A549 (cell line): Measurements from ENCODE around the gene PIEZO2. TPM values are rescaled to one million over a fixed set of nuclear protein-coding genes. Genes with fewer than 3 reads are reported as not detected.

Source experiments
- ATAC-seq, 2 experiments: fragments of 200-7000 bp in 1 of 2; fragments of >200 bp in 1 of 2; cut with Nextera tagmentation in 1 of 2; cut with Tn5 transposase in 1 of 2; 3 replicates each; pipeline versions ENCODE4 v1.8.0 to v1.9.1; 2018 to 2020; ENCODE audit warnings: mild to moderate bottlenecking in 1 of 2, moderate library complexity in 1 of 2
- CTCF ChIA-PET: fragments of 300-600 bp; sonication (Branson Sonifier 250); formaldehyde crosslinking; extraction: SDS; loops from one replicate; lab custom pipeline; 2021; ENCODE audit warnings: antibody characterized with exemption, inconsistent platforms; lab: Yijun Ruan, JAX
- POLR2A ChIA-PET: fragments of 350-600 bp; formaldehyde crosslinking; extraction: SDS; loops from one replicate; lab custom pipeline; 2021; ENCODE audit warnings: antibody characterized with exemption, inconsistent platforms; lab: Yijun Ruan, JAX
- DNase-seq, 2 experiments: peaks; one replicate each; pipeline versions ENCODE4 v3.0.0 to v3.0.0-alpha.2; 2011 to 2016; ENCODE audit warnings: low read depth in 1 of 2, low spot score in 1 of 2
- FAIRE-seq: peaks from 2 replicates; lab custom pipeline; 2011; peaks lifted over from hg19 to GRCh38; lab: Jason Lieb, UNC
- H3K27ac ChIP-seq, 2 experiments: fragments of >200 bp; sonication (Bioruptor Twin); formaldehyde crosslinking; 3 replicates each; pipeline ENCODE4 v1.5.1; 2016 to 2017
- H3K4me1 ChIP-seq: fragments of >200 bp; sonication (Bioruptor Twin); formaldehyde crosslinking; 3 replicates; pipeline ENCODE4 v1.6.1; 2016
- H3K4me2 ChIP-seq: fragments of >200 bp; sonication (Bioruptor Twin); formaldehyde crosslinking; 3 replicates; pipeline ENCODE4 v1.6.1; 2016
- H3K4me3 ChIP-seq: fragments of >200 bp; sonication (Bioruptor Twin); formaldehyde crosslinking; 3 replicates; pipeline ENCODE4 v1.5.1; 2016
- H3K9me3 ChIP-seq: fragments of >200 bp; sonication (Bioruptor Twin); formaldehyde crosslinking; 3 replicates; pipeline ENCODE4 v1.6.1; 2016
- BHLHE40 ChIP-seq: IDR thresholded peaks from 2 replicates; pipeline ENCODE4 v1.6.1; 2012; ENCODE audit warnings: low read depth, low read length, inconsistent platforms
- CBX2 ChIP-seq: fragments of 200-600 bp; sonication (generic); IDR thresholded peaks from 2 replicates; pipeline ENCODE4 v1.6.1; 2016; ENCODE audit warnings: low read depth, mild to moderate bottlenecking, borderline replicate concordance
- CHD4 ChIP-seq: fragments of 200-600 bp; sonication (generic); IDR thresholded peaks from 2 replicates; pipeline ENCODE4 v1.6.1; 2016; ENCODE audit warnings: antibody characterized with exemption, mild to moderate bottlenecking, borderline replicate concordance
- ESRRA ChIP-seq: fragments of 150-350 bp; IDR thresholded peaks from 2 replicates; pipeline ENCODE4 v1.6.1; 2014; ENCODE audit warnings: mild to moderate bottlenecking, low read length, borderline replicate concordance
- FOXS1 ChIP-seq: fragments of 250-450 bp; sonication (Bioruptor Pico); IDR thresholded peaks from 2 replicates; pipeline ENCODE4 v1.5.0; 2020; ENCODE audit warnings: mild to moderate bottlenecking, moderate library complexity
- GATA3 ChIP-seq: IDR thresholded peaks from 2 replicates; pipeline ENCODE4 v1.6.1; 2012; ENCODE audit warnings: borderline replicate concordance
- HDAC2 ChIP-seq: fragments of 200-600 bp; sonication (generic); IDR thresholded peaks from 2 replicates; pipeline ENCODE4 v1.6.1; 2016
- HOXA7 ChIP-seq: fragments of 250-450 bp; sonication (Bioruptor Pico); IDR thresholded peaks from 2 replicates; pipeline ENCODE4 v1.5.0; 2020; ENCODE audit warnings: mild to moderate bottlenecking, moderate library complexity
- KDM1A ChIP-seq: fragments of 200-600 bp; sonication (generic); IDR thresholded peaks from 2 replicates; pipeline ENCODE4 v1.6.1; 2016; ENCODE audit warnings: low read depth, mild to moderate bottlenecking
- MAFK ChIP-seq: fragments of 450-650 bp; IDR thresholded peaks from 2 replicates; pipeline ENCODE4 v1.6.1; 2014; ENCODE audit not compliant: partially characterized antibody
- MAZ ChIP-seq: fragments of 150-350 bp; IDR thresholded peaks from 2 replicates; pipeline ENCODE4 v1.6.1; 2014; ENCODE audit warnings: antibody characterized with exemption, low read depth, low read length, borderline replicate concordance
- MYC ChIP-seq: IDR thresholded peaks from 2 replicates; pipeline ENCODE4 v1.6.1; 2012; ENCODE audit warnings: mild to moderate bottlenecking, inconsistent platforms, low read length, improper control_type of control experiment, borderline replicate concordance
- NR3C1 ChIP-seq: fragments of >200 bp; sonication (Bioruptor Twin); formaldehyde crosslinking; IDR thresholded peaks from 3 replicates; pipeline ENCODE4 v1.6.1; 2017
- POLR2AphosphoS2 ChIP-seq: conservative IDR thresholded peaks from 2 replicates; pipeline ENCODE4 v1.6.1; 2012; ENCODE audit warnings: low read length, improper control_type of control experiment, inconsistent platforms
- RAD21 ChIP-seq, 2 experiments: fragments of >200 bp in 1 of 2; sonication (Bioruptor Twin) in 1 of 2; formaldehyde crosslinking in 1 of 2; IDR thresholded peaks in 1 of 2; conservative IDR thresholded peaks in 1 of 2; 2 replicates in 1 of 2; 3 replicates in 1 of 2; pipeline ENCODE4 v1.6.1; 2012 to 2018; ENCODE audit warnings: inconsistent platforms in 1 of 2
- RARB ChIP-seq: fragments of 250-450 bp; sonication (Bioruptor Pico); IDR thresholded peaks from 2 replicates; pipeline ENCODE4 v1.8.0; 2021; ENCODE audit warnings: mild to moderate bottlenecking, moderate library complexity
- RFX5 ChIP-seq: fragments of 450-650 bp; IDR thresholded peaks from 2 replicates; pipeline ENCODE4 v1.7.1; 2014; ENCODE audit warnings: antibody characterized with exemption, mild to moderate bottlenecking, moderate library complexity
- WGBS: methylation state at CpG from one replicate; pipeline ENCODE4 v1.1.6; 2017; ENCODE audit errors: missing lambda C conversion rate; 5-methylcytosine and 5-hydroxymethylcytosine counted together
- polyA plus RNA-seq, 4 experiments: library from polyadenylated mRNA; depleted of rRNA in 3 of 4; stranded (reverse); fragments of >200 nt; fragmentation: RNase III in 1 of 4; extraction: RNeasy Plus Mini Kit Qiagen cat#74134 plus additional on column Dnase treatment in 1 of 4; gene quantifications; 2 replicates in 3 of 4; 3 replicates in 1 of 4; pipeline ENCODE4 v1.2.3, GENCODE V29; 2011 to 2017
- TF ChIP-seq, protein P1 (sequence below): fragments of 200-600 bp; sonication (generic); IDR thresholded peaks from 2 replicates; pipeline ENCODE4 v1.6.1; 2016; ENCODE audit warnings: antibody characterized with exemption, mild to moderate bottlenecking, moderate library complexity
- TF ChIP-seq, protein P2 (sequence below): IDR thresholded peaks from 2 replicates; pipeline ENCODE4 v1.6.1; 2012; ENCODE audit warnings: low read depth, borderline replicate concordance
- TF ChIP-seq, protein P3 (sequence below): fragments of 450-650 bp; IDR thresholded peaks from 2 replicates; pipeline ENCODE4 v1.6.1; 2014; ENCODE audit warnings: antibody characterized with exemption
- TF ChIP-seq, protein P4 (sequence below): fragments of 250-450 bp; sonication (Bioruptor Pico); IDR thresholded peaks from 2 replicates; pipeline ENCODE4 v1.5.0; 2020; ENCODE audit warnings: low read depth, mild to moderate bottlenecking, moderate library complexity
- TF ChIP-seq, protein P5 (sequence below): IDR thresholded peaks from 2 replicates; pipeline ENCODE4 v1.6.1; 2012
- TF ChIP-seq, protein P6 (sequence below): IDR thresholded peaks from 2 replicates; pipeline ENCODE4 v1.6.1; 2012

PIEZO2 gene
- polyA plus RNA-seq, 2 of the 4 experiments (the other 2 are of a cell fraction): 0.80 to 1.6 TPM

DNA sequence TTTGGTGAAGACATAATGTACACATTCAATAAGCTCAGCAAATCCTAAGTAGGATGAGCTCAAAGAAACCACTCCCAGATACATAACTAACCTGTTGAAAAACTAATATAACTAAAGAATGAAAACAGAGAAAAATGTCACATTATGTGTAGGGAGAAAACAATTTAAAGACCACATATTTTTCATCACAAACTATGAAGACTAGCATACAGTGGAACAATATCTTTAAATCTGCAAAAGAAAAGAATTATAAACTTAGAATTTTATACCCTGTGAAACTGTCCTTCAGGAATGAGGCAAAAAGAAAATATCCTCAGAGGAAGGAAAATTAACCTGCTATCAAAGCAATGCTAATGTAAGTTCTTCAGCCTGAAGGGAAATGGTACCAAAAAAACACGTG, 151.5 kb downstream of the PIEZO2 start (continued):
- TF ChIP-seq RFX5: no peak

DNA sequence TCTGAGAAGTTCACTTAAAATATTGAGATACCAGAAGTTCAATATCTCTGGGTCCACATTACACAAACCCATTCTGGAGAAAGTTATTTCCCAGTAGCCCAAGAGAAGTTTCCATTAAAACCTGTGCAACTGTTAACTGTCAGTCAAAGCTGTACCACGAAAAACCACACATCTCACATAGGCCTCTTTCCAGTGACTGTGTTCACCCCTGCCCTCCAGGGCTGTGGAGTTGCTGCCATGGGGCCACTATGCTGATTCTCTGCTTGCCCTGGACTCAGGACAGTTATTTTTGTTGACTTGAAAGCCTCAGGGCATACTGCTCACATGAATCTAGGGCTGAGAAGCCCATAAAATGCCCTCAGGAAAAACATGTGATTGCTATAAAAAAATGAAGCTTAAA, 153.8 kb downstream of the PIEZO2 start:
- H3K4me1 ChIP-seq: no peaks in the 10 kb centered on the region
- CTCF ChIA-PET: no interaction called here
- DNase-seq: no peak
- no peak overlapping the region for H3K27ac ChIP-seq
- 0% methylated on average over 1 of the region's 1 CpG for WGBS
- no peak overlapping the region for H3K4me2 ChIP-seq
- ATAC-seq: no peak
- TF ChIP-seq RAD21 (conservative IDR thresholded peaks at IDR 0.05 in 1 of 2, IDR thresholded peaks at IDR 0.05 in 1 of 2): no peak
- TF ChIP-seq, all 56 proteins: peak for 0
- no peak for FAIRE-seq
- POLR2A ChIA-PET: no interaction called here
- H3K9me3 ChIP-seq: 0 out of 3 replicates have a peak, but pooled peaks cover 4% of the 10 kb centered on the region
- no peak overlapping the region for H3K4me3 ChIP-seq

DNA sequence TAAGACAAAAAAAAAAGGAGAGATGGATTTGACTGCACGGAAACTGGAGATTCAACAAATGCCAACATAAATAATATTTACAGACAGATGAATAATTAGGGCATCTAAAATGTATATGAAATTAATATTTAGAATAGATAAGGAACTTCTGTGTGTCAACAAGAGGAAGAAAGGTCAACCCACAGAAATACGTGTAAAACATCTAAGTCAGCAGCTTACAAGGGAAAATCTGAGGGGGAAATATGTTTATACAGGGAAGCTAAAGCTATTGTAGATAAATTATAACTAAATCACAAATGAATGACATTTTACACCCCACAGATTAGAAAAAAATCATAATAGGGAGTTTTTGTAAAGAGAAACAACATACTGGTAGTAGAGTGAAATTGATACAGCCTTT, 159.9 kb downstream of the PIEZO2 start:
- H3K4me2 ChIP-seq: no peak overlapping the region
- ChIA-PET CTCF (no interaction called here), POLR2A (no interaction called here)

DNA sequence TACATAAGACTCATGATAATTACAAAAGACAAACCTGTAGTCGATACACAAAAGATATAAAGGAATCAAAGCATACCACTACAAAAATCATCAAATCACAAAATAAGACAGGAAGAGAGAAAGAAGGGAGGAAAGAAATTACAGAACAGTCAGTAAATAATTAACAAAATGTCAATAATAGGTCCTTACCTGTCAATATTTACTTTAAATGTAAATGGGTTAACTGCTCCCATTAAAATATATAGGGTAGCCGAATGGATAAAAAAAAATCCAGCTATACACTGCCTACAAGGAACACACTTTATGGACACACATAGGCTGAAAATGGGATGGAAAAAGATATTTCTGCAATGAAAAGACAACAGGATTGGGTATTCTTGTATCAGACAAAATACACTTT, 163.7 kb downstream of the PIEZO2 start:
- peaks cover 16% of the 10 kb centered on the region; the same call in 2 of the 3 replicates for H3K9me3 ChIP-seq
- DNase-seq (no peak), FAIRE-seq (no peak), ATAC-seq (no peak)
- no peak overlapping the region for H3K4me2 ChIP-seq
- H3K4me1 ChIP-seq: no peaks in the 10 kb centered on the region
- ChIA-PET POLR2A (no interaction called here), CTCF (no interaction called here)
- 3% methylated on average over 2 of the region's 2 CpGs for whole genome bisulfite sequencing
- H3K4me3 ChIP-seq: no peak overlapping the region
- H3K27ac ChIP-seq: no peak overlapping the region
- TF ChIP-seq, protein P1, sequence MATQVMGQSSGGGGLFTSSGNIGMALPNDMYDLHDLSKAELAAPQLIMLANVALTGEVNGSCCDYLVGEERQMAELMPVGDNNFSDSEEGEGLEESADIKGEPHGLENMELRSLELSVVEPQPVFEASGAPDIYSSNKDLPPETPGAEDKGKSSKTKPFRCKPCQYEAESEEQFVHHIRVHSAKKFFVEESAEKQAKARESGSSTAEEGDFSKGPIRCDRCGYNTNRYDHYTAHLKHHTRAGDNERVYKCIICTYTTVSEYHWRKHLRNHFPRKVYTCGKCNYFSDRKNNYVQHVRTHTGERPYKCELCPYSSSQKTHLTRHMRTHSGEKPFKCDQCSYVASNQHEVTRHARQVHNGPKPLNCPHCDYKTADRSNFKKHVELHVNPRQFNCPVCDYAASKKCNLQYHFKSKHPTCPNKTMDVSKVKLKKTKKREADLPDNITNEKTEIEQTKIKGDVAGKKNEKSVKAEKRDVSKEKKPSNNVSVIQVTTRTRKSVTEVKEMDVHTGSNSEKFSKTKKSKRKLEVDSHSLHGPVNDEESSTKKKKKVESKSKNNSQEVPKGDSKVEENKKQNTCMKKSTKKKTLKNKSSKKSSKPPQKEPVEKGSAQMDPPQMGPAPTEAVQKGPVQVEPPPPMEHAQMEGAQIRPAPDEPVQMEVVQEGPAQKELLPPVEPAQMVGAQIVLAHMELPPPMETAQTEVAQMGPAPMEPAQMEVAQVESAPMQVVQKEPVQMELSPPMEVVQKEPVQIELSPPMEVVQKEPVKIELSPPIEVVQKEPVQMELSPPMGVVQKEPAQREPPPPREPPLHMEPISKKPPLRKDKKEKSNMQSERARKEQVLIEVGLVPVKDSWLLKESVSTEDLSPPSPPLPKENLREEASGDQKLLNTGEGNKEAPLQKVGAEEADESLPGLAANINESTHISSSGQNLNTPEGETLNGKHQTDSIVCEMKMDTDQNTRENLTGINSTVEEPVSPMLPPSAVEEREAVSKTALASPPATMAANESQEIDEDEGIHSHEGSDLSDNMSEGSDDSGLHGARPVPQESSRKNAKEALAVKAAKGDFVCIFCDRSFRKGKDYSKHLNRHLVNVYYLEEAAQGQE: no peak
- no peak for TF ChIP-seq FOXS1 (CRISPR knock-in tag)
- no peak for TF ChIP-seq HDAC2
- TF ChIP-seq ESRRA: no peak
- TF ChIP-seq, protein P2, sequence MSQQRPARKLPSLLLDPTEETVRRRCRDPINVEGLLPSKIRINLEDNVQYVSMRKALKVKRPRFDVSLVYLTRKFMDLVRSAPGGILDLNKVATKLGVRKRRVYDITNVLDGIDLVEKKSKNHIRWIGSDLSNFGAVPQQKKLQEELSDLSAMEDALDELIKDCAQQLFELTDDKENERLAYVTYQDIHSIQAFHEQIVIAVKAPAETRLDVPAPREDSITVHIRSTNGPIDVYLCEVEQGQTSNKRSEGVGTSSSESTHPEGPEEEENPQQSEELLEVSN: no peak
- TF ChIP-seq, protein P3, sequence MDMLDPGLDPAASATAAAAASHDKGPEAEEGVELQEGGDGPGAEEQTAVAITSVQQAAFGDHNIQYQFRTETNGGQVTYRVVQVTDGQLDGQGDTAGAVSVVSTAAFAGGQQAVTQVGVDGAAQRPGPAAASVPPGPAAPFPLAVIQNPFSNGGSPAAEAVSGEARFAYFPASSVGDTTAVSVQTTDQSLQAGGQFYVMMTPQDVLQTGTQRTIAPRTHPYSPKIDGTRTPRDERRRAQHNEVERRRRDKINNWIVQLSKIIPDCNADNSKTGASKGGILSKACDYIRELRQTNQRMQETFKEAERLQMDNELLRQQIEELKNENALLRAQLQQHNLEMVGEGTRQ: no peak

More for the DNA sequence above, 159.9 kb downstream of the PIEZO2 start:
- Histone ChIP-seq H3K4me3 (no peak overlapping the region), H3K9me3 (peaks cover 11% of the 10 kb centered on the region; the same call in 2 of the 3 replicates), H3K27ac (no peak overlapping the region), H3K4me1 (no peaks in the 10 kb centered on the region)
- WGBS: 17% methylated on average over 2 of the region's 2 CpGs
- DNase-seq: no peak
- ATAC-seq: no peak
- TF ChIP-seq CBX2: no peak
- no peak for TF ChIP-seq KDM1A
- no peak for TF ChIP-seq CHD4
- TF ChIP-seq MYC: no peak
- no peak for TF ChIP-seq BHLHE40
- no peak for TF ChIP-seq MAFK
- no peak for TF ChIP-seq POLR2AphosphoS2
- no peak for TF ChIP-seq NR3C1
- no peak for TF ChIP-seq ESRRA
- no peak for TF ChIP-seq RARB (CRISPR knock-in tag)
- no peak for TF ChIP-seq RAD21 (conservative IDR thresholded peaks at IDR 0.05 in 1 of 2, IDR thresholded peaks at IDR 0.05 in 1 of 2)
- TF ChIP-seq HDAC2: no peak
- TF ChIP-seq, protein P4, sequence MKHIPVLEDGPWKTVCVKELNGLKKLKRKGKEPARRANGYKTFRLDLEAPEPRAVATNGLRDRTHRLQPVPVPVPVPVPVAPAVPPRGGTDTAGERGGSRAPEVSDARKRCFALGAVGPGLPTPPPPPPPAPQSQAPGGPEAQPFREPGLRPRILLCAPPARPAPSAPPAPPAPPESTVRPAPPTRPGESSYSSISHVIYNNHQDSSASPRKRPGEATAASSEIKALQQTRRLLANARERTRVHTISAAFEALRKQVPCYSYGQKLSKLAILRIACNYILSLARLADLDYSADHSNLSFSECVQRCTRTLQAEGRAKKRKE (CRISPR knock-in tag): no peak
- TF ChIP-seq MAZ: no peak
- TF ChIP-seq, protein P5, sequence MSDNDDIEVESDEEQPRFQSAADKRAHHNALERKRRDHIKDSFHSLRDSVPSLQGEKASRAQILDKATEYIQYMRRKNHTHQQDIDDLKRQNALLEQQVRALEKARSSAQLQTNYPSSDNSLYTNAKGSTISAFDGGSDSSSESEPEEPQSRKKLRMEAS: no peak
- TF ChIP-seq, protein P1: no peak
- TF ChIP-seq HOXA7 (CRISPR knock-in tag): no peak
- TF ChIP-seq, protein P6, sequence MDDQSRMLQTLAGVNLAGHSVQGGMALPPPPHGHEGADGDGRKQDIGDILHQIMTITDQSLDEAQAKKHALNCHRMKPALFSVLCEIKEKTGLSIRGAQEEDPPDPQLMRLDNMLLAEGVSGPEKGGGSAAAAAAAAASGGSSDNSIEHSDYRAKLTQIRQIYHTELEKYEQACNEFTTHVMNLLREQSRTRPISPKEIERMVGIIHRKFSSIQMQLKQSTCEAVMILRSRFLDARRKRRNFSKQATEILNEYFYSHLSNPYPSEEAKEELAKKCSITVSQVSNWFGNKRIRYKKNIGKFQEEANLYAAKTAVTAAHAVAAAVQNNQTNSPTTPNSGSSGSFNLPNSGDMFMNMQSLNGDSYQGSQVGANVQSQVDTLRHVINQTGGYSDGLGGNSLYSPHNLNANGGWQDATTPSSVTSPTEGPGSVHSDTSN: no peak
- TF ChIP-seq GATA3: no peak
- no peak for FAIRE-seq
